DMS153 treated with DMSO at 0.1 percent for 48 hours (cell line): ENCODE measurements around the gene HERC4.
"Not testable (repeated sequence)": the region's sequence is repeated elsewhere in the genome, so short reads cannot be mapped to it uniquely, and the experiment has no call there.

ENCODE experiments used
- DNase-seq: peaks from one replicate; lab custom pipeline; 2025; ENCODE audit not compliant: unreplicated experiment; lab: John Stamatoyannopoulos, UW

The HERC4 gene

GRCh38 chr10:67971311-67971710, 103.8 kb downstream of the HERC4 start:
- DNase-seq, result no peak

GRCh38 chr10:67969875-67970274, 105.2 kb downstream of the HERC4 start:
- DNase-seq, result no peak

- DNase-seq, result not testable (repeated sequence)
Measured at GRCh38 chr10:67966035-67966434, 109.0 kb downstream of the HERC4 start.

GRCh38 chr10:67965456-67965855, 109.6 kb downstream of the HERC4 start:
- no peak for DNase-seq

GRCh38 chr10:67959839-67960476, 115.1 kb downstream of the HERC4 start:
- DNase-seq, result no peak

- no peak for DNase-seq
Measured at GRCh38 chr10:67955614-67956013, 119.5 kb downstream of the HERC4 start.

- DNase-seq, result no peak
Measured at GRCh38 chr10:67943917-67944316, 131.2 kb downstream of the HERC4 start.

- no peak for DNase-seq
Measured at GRCh38 chr10:67936416-67936815, 138.7 kb downstream of the HERC4 start.

- no peak for DNase-seq
Measured at GRCh38 chr10:67935223-67935622, 139.9 kb downstream of the HERC4 start.

GRCh38 chr10:67934336-67934735, 140.7 kb downstream of the HERC4 start:
- no peak for DNase-seq

- DNase-seq, result no peak
Measured at GRCh38 chr10:67933199-67933598, 141.9 kb downstream of the HERC4 start.

- DNase-seq, result no peak
Measured at GRCh38 chr10:67926951-67927350, 148.1 kb downstream of the HERC4 start.

- DNase-seq, result no peak
Measured at GRCh38 chr10:67925449-67926005, 149.6 kb downstream of the HERC4 start.

- no peak for DNase-seq
Measured at GRCh38 chr10:67924136-67924535, 150.9 kb downstream of the HERC4 start.

- no peak for DNase-seq
Measured at GRCh38 chr10:67923551-67923950, 151.5 kb downstream of the HERC4 start.

GRCh38 chr10:67921065-67921464, 154.0 kb downstream of the HERC4 start:
- no peak for DNase-seq

- DNase-seq, result no peak
Measured at GRCh38 chr10:67917679-67918078, 157.4 kb downstream of the HERC4 start.

- DNase-seq, result no peak
Measured at GRCh38 chr10:67917169-67917568, 157.9 kb downstream of the HERC4 start.

- no peak for DNase-seq
Measured at GRCh38 chr10:67914777-67915340, 160.2 kb downstream of the HERC4 start.

GRCh38 chr10:67912331-67912946, 162.6 kb downstream of the HERC4 start:
- DNase-seq, result no peak

GRCh38 chr10:67903581-67903980, 171.5 kb downstream of the HERC4 start:
- no peak for DNase-seq

GRCh38 chr10:67893637-67894036, 181.4 kb downstream of the HERC4 start:
- no peak for DNase-seq
